Esophagus squamous epithelium (tissue), 5 donors: ENCODE measurements around the gene B4GAT1. TPM values are rescaled to one million over a fixed set of nuclear protein-coding genes. Genes with fewer than 3 reads are reported as not detected.

Source experiments
- DNase-seq: peaks from one replicate; lab custom pipeline; 2025; lab: John Stamatoyannopoulos, UW
- H3K27ac ChIP-seq, 4 donors: fragments of 200-600 bp; sonication (generic); one replicate each; pipeline ENCODE4 v1.5.1; 2016 to 2019; ENCODE audit warnings: mild to moderate bottlenecking in 1 of 4
- H3K27me3 ChIP-seq, 4 donors: fragments of 200-600 bp; sonication (generic); 1 replicate in 3 of 4; 2 replicates in 1 of 4; pipeline versions ENCODE4 v1.5.1 to v1.6.0; 2017 to 2021; ENCODE audit warnings: antibody characterized with exemption in 1 of 4
- H3K36me3 ChIP-seq, 3 donors: fragments of 200-600 bp; sonication (generic); one replicate each; pipeline ENCODE4 v1.5.1; 2016 to 2019
- H3K4me1 ChIP-seq, 3 donors: fragments of 200-600 bp; sonication (generic); one replicate each; pipeline ENCODE4 v1.5.1; 2017 to 2019
- H3K4me3 ChIP-seq, 4 donors: fragments of 200-600 bp; sonication (generic); 1 replicate in 3 of 4; 2 replicates in 1 of 4; pipeline ENCODE4 v1.5.1; 2016 to 2019; ENCODE audit warnings: mild to moderate bottlenecking in 2 of 4, moderate library complexity in 1 of 4
- H3K9me3 ChIP-seq, 3 donors: fragments of 200-600 bp; sonication (generic); one replicate each; pipeline ENCODE4 v1.5.1; 2016 to 2019
- POLR2A ChIP-seq, 4 donors: fragments of 450-650 bp; IDR thresholded peaks; one replicate each; pipeline ENCODE4 v1.6.1; 2017; ENCODE audit warnings: antibody characterized with exemption in 4 of 4, mild to moderate bottlenecking in 4 of 4, moderate library complexity in 3 of 4
- WGBS, 2 donors: methylation state at CpG; one replicate each; pipeline ENCODE4 v1.1.5; 2018; 5-methylcytosine and 5-hydroxymethylcytosine counted together
- intact Hi-C: fragments of 100-400 bp; cut with DNase I; formaldehyde crosslinking; loops from one replicate; pipeline ENCODE4 v1.15.0; 2022
- total RNA-seq, 4 donors: library from RNA; depleted of rRNA; stranded (reverse); fragments of >200 nt; gene quantifications; one replicate each; pipeline ENCODE4 v1.1.0, GENCODE V29; 2016
- TF ChIP-seq, protein P1 (sequence below), 6 experiments: fragments of 450-650 bp in 4 of 6; fragments of 200-600 bp in 2 of 6; sonication (generic) in 2 of 6; IDR thresholded peaks; one replicate each; pipeline ENCODE4 v1.5.1; 2016 to 2019; ENCODE audit warnings: antibody characterized with exemption in 6 of 6, mild to moderate bottlenecking in 4 of 6, moderate library complexity in 4 of 6
- donor health status: DM: yes; HTN: yes; CAD: no.

B4GAT1 gene
- total RNA-seq, 4 donors from 2014 or later = 6.8 to 24.0 (median 11.3) TPM

DNA sequence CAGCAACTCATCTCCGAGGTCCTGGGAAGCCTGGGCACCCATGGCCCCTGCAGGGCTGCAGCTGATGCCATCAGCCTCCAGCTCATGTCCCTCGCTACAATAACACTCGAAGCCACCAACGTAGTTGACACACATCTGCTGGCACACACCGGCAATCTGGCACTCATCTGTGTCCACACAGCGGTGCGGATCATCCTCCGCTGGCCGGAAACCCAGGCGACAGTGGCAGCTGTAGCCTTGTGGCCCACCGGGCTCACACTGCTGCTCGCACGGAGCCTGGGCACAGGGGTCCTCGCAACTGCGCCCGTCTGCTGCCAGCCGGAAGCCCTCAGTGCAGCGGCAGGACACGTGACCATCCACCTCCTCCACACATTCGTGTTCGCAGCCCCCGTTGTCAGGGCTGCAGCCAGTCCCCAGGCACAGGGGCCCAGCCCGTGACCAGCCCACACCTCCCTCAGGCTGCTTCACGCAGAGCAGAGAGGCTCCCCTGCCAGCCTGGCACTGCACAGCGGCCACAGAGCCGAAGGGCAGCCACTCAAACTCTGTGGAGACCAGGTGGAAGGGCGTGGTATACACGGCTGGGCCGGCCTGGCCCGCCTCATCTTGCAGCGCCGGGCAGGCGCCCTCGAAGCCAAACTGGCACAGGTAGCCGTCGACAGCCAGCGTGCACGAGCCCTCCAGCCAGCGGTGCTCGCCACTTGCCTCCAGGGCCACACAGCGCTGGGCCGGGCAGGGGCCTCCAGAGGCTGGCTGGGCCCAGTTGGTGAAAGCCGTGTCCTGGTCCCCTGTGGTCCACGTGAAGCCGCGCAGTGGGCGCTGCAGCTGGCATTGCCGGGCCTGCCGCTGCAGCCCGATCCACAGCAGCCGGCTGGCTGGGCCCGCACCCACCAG is 31.3 kb downstream of the B4GAT1 start:
- peak overlapping the region; percentile 61 to 92 (median 89) for H3K27ac ChIP-seq
- no peaks in the 10 kb centered on the region for H3K9me3 ChIP-seq
- H3K27me3 ChIP-seq = peaks cover 0 to 32% (median 0%) of the 10 kb centered on the region in 4 donors
- peaks cover 44 to 83% (median 56%) of the 10 kb centered on the region in 3 donors for H3K4me1 ChIP-seq
- peak overlapping the region; percentile 21 to 68 (median 60) for H3K4me3 ChIP-seq
- TF ChIP-seq, protein P1, sequence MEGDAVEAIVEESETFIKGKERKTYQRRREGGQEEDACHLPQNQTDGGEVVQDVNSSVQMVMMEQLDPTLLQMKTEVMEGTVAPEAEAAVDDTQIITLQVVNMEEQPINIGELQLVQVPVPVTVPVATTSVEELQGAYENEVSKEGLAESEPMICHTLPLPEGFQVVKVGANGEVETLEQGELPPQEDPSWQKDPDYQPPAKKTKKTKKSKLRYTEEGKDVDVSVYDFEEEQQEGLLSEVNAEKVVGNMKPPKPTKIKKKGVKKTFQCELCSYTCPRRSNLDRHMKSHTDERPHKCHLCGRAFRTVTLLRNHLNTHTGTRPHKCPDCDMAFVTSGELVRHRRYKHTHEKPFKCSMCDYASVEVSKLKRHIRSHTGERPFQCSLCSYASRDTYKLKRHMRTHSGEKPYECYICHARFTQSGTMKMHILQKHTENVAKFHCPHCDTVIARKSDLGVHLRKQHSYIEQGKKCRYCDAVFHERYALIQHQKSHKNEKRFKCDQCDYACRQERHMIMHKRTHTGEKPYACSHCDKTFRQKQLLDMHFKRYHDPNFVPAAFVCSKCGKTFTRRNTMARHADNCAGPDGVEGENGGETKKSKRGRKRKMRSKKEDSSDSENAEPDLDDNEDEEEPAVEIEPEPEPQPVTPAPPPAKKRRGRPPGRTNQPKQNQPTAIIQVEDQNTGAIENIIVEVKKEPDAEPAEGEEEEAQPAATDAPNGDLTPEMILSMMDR (IDR thresholded peaks at IDR 0.05) = no peak
- TF ChIP-seq POLR2A (IDR thresholded peaks at IDR 0.05) = no peak
- DNase-seq = no peak
- 74% methylated on average over 19 of the region's 52 CpGs; no CpG with 5 or more reads in 1 of the 2 donors for WGBS, 2 donors
- intact Hi-C loops = no loop called here
- no peaks in the 10 kb centered on the region for H3K36me3 ChIP-seq

DNA sequence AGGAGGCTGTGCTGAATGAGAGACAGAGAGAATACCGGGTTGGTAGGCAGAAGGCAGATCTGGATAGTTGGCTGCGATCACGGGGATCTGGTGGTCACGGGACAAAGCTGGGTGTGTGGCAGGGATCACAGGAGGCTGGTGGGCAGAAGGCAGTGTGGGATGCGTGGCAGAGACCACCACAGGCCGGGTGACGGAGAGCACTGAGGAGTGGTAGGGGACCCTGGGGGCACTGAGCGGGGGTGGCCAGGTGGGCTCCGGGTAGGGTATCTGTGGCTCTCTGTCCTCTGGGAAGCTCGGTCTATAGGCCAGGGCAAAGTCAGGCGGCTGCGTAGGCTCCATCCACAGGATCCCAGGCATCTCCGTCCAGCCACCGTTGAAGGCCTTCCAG is 31.9 kb downstream of the B4GAT1 start:
- Histone ChIP-seq H3K4me3 (peak overlapping the region; percentile 6 to 68 (median 60)), H3K9me3 (no peaks in the 10 kb centered on the region), H3K27me3 (peaks cover 0 to 32% (median 0%) of the 10 kb centered on the region in 4 donors), H3K27ac (peak overlapping the region; percentile 83 to 92 (median 89)), H3K4me1 (peaks cover 44 to 83% (median 56%) of the 10 kb centered on the region in 3 donors), H3K36me3 (no peaks in the 10 kb centered on the region)
- no peak for TF ChIP-seq POLR2A (IDR thresholded peaks at IDR 0.05)
- TF ChIP-seq, protein P1 (IDR thresholded peaks at IDR 0.05) = no peak
- intact Hi-C loops = no loop called here
- DNase-seq = no peak
- WGBS, 2 donors = 82 to 86% methylated on average over 10 to 14 of the region's 14 CpGs

DNA sequence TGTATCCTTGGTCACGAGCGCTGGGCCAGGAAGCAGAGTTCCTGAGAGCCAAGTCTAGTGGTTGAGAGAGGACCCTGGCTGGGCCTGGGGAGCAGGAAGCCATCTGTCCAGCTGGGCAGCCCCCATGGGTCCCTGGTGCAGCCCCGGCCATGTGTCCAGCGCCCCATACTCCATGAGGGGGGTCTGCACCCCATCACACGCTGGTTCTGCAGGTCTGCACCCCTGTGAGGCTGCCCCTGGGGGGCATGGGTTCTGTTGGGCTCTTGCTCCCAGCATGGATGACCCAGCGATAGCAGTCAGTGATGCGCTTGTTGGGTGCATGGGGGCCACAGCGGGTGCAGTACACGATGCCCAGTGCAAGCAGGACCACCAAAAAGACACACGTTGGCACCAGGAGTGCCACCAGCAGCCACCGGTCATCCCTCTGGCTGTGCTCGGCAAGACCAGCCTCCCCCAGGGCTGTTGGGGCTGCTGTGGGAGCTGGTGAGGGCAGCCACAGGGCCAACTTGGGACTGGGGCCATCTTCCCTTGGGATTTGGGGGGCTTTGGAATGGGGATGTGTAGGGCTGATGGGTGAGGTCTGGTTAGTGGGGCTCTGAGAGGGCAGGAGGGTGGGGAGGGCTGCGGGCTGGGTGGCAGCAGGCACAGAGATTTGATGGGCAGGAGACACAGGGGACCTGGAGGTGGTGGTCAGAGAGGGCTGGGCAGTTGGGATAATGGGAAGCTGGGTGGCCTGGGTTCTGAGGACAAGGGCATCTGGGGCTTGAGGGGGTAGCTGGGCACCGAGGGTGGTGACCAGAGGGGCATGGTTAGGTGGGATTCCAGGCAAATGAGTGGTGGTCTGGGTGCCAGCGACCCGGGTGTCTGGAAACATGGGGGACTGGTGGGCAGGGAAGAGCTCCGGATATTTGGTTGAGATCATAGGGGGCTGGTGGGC is 32.6 kb downstream of the B4GAT1 start:
- intact Hi-C loops = no loop called here
- no peaks in the 10 kb centered on the region for H3K36me3 ChIP-seq
- H3K27me3 ChIP-seq = peaks cover 0 to 32% (median 0%) of the 10 kb centered on the region in 4 donors
- TF ChIP-seq, protein P1 (IDR thresholded peaks at IDR 0.05) = no peak
- no peak for TF ChIP-seq POLR2A (IDR thresholded peaks at IDR 0.05)
- 73 to 83% methylated on average over 4 to 7 of the region's 17 CpGs for WGBS, 2 donors
- H3K4me3 ChIP-seq = peak overlapping the region in 3 of 4 donors; percentile 56 to 68 (median 63)
- H3K27ac ChIP-seq = peak overlapping the region; percentile 83 to 92 (median 89)
- no peaks in the 10 kb centered on the region for H3K9me3 ChIP-seq
- no peak for DNase-seq
- H3K4me1 ChIP-seq = peaks cover 44 to 83% (median 56%) of the 10 kb centered on the region in 3 donors

DNA sequence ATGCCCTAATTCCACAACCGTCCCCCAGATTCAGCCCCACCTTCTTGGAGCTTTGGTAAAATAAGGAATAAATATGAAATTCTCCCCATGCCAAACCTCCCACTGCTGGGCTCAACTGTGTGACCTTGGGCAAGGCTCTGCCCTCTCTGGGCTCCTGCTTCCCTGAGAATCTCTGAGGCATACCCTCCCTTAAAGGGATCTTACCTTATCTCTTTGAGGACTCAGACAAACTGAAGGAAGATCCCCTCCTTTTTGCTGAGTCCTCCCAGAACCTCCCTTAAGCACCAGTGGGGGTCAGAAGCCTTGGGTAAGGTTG is 33.3 kb downstream of the B4GAT1 start:
- intact Hi-C loops = no loop called here
- H3K4me1 ChIP-seq = peaks cover 43 to 79% (median 52%) of the 10 kb centered on the region in 3 donors
- no peaks in the 10 kb centered on the region for H3K9me3 ChIP-seq
- peak overlapping the region; percentile 83 to 92 (median 89) for H3K27ac ChIP-seq
- H3K36me3 ChIP-seq = no peaks in the 10 kb centered on the region
- no peak for DNase-seq
- peak overlapping the region in 3 of 4 donors; percentile 56 to 68 (median 63) for H3K4me3 ChIP-seq
- TF ChIP-seq, protein P1 (IDR thresholded peaks at IDR 0.05) = no peak
- no peak for TF ChIP-seq POLR2A (IDR thresholded peaks at IDR 0.05)
- H3K27me3 ChIP-seq = peaks cover 0 to 32% (median 0%) of the 10 kb centered on the region in 4 donors
- 75 to 82% methylated on average over 1 of the region's 1 CpG for WGBS, 2 donors
